H1 (cell line): Measurements from ENCODE around the gene CENPO. TPM values are rescaled to one million over a fixed set of nuclear protein-coding genes. Genes with fewer than 3 reads are reported as not detected.

Experiments used
- CTCF ChIA-PET: fragments of 300-600 bp; sonication (Branson Sonifier 250); formaldehyde crosslinking; loops from one replicate; lab custom pipeline; 2021; ENCODE audit not compliant: partially characterized antibody; lab: Charles Lee
- POLR2A ChIA-PET: fragments of 300-600 bp; sonication (Branson Sonifier 250); formaldehyde crosslinking; loops from one replicate; lab custom pipeline; 2021; ENCODE audit warnings: inconsistent platforms; ENCODE audit not compliant: partially characterized antibody; lab: Charles Lee
- DNase-seq, 2 experiments: peaks; one replicate each; pipeline versions ENCODE4 v3.0.0 to v3.0.0-alpha.2; 2010 to 2022; ENCODE audit warnings: low spot score in 2 of 2, low read depth in 1 of 2, mixed read lengths in 1 of 2
- FAIRE-seq: peaks from 2 replicates; lab custom pipeline; 2011; peaks lifted over from hg19 to GRCh38; lab: Jason Lieb, UNC
- H2AFZ ChIP-seq: 2 replicates; pipeline ENCODE4 v1.8.1; 2012; ENCODE audit warnings: low read length, inconsistent platforms
- H2AK5ac ChIP-seq: 2 replicates; pipeline ENCODE4 v1.6.1; 2013; ENCODE audit warnings: low read depth, low read length
- H2BK120ac ChIP-seq: replicated peaks from 2 replicates; pipeline ENCODE3; 2013; ENCODE audit warnings: low read depth, low read length, inconsistent platforms
- H2BK12ac ChIP-seq: 2 replicates; pipeline ENCODE4 v1.6.1; 2013; ENCODE audit warnings: low read depth, low read length
- H2BK15ac ChIP-seq: 2 replicates; pipeline ENCODE4 v1.6.1; 2013; ENCODE audit warnings: low read length
- H2BK20ac ChIP-seq: 2 replicates; pipeline ENCODE4 v1.6.1; 2013; ENCODE audit warnings: low read length
- H2BK5ac ChIP-seq: 2 replicates; pipeline ENCODE4 v1.6.1; 2013; ENCODE audit warnings: low read depth, low read length
- H3K14ac ChIP-seq: 2 replicates; pipeline ENCODE4 v1.6.1; 2013; ENCODE audit warnings: inconsistent platforms; ENCODE audit not compliant: insufficient read length
- H3K18ac ChIP-seq: 2 replicates; pipeline ENCODE4 v1.6.1; 2013; ENCODE audit warnings: low read length; ENCODE audit errors: extremely low read depth
- H3K23ac ChIP-seq: 2 replicates; pipeline ENCODE4 v1.6.1; 2013; ENCODE audit warnings: inconsistent platforms; ENCODE audit not compliant: insufficient read length
- H3K23me2 ChIP-seq: 2 replicates; pipeline ENCODE4 v1.6.1; 2013; ENCODE audit warnings: low read depth, low read length
- H3K27ac ChIP-seq: 2 replicates; pipeline ENCODE4 v1.6.1; 2011; ENCODE audit warnings: low read depth, low read length, inconsistent platforms
- H3K27me3 ChIP-seq, 4 experiments: replicated peaks in 1 of 4; 1 replicate in 1 of 4; 2 replicates in 3 of 4; pipeline versions ENCODE4 v1.6.1 to v1.8.1; 2011 to 2013; ENCODE audit warnings: low read length in 3 of 4, mild to moderate bottlenecking in 3 of 4, inconsistent platforms in 2 of 4, mixed read lengths in 2 of 4, moderate library complexity in 1 of 4; ENCODE audit not compliant: control insufficient read depth in 3 of 4, insufficient read depth in 3 of 4; ENCODE audit errors: extremely low read depth in 1 of 4
- H3K36me3 ChIP-seq, 4 experiments: 2 replicates each; pipeline versions ENCODE4 v1.6.1 to v1.8.1; 2011 to 2013; ENCODE audit warnings: mild to moderate bottlenecking in 4 of 4, low read length in 3 of 4, moderate library complexity in 2 of 4, control low read depth in 1 of 4, inconsistent platforms in 1 of 4; ENCODE audit not compliant: insufficient read depth in 4 of 4, control insufficient read depth in 2 of 4
- H3K4ac ChIP-seq: replicated peaks from 2 replicates; pipeline ENCODE3; 2013; ENCODE audit warnings: low read length, low read depth, mixed read lengths, inconsistent platforms; ENCODE audit not compliant: insufficient read length
- H3K4me1 ChIP-seq, 4 experiments: replicated peaks in 1 of 4; 1 replicate in 1 of 4; 2 replicates in 3 of 4; pipeline versions ENCODE4 v1.6.1 to v1.8.1; 2011 to 2013; ENCODE audit warnings: low read length in 3 of 4, inconsistent platforms in 2 of 4, mixed read lengths in 1 of 4; ENCODE audit not compliant: insufficient read depth in 4 of 4, control insufficient read depth in 3 of 4
- H3K4me2 ChIP-seq, 2 experiments: 2 replicates each; pipeline versions ENCODE4 v1.6.1 to v1.8.1; 2011 to 2013; ENCODE audit warnings: low read depth in 2 of 2, low read length in 2 of 2, control low read depth in 1 of 2, inconsistent platforms in 1 of 2, mild to moderate bottlenecking in 1 of 2; ENCODE audit not compliant: insufficient read depth in 1 of 2
- H3K4me3 ChIP-seq, 4 experiments: fragments of 200-600, 300-600 bp in 1 of 4; sonication (generic), shearing (Covaris generic), sonication (Bioruptor Twin) in 1 of 4; 2 replicates each; pipeline versions ENCODE4 v1.5.1 to v1.8.1; 2011 to 2016; ENCODE audit warnings: low read length in 4 of 4, low read depth in 3 of 4, control low read depth in 2 of 4, inconsistent platforms in 2 of 4, mild to moderate bottlenecking in 2 of 4, mixed read lengths in 1 of 4, moderate library complexity in 1 of 4; ENCODE audit not compliant: insufficient read depth in 2 of 4; ENCODE audit errors: extremely low read depth in 1 of 4
- H3K56ac ChIP-seq: replicated peaks from 2 replicates; pipeline ENCODE3; 2013; ENCODE audit warnings: low read depth, mild to moderate bottlenecking, mixed read lengths, low read length, inconsistent platforms; ENCODE audit not compliant: insufficient read length
- H3K79me1 ChIP-seq: 2 replicates; pipeline ENCODE4 v1.6.1; 2013; ENCODE audit warnings: low read depth, low read length, control low read depth
- H3K79me2 ChIP-seq, 2 experiments: 2 replicates each; pipeline versions ENCODE4 v1.6.1 to v1.8.1; 2012 to 2013; ENCODE audit warnings: low read length in 2 of 2, mild to moderate bottlenecking in 2 of 2, inconsistent platforms in 1 of 2; ENCODE audit not compliant: insufficient read depth in 2 of 2, control insufficient read depth in 1 of 2
- H3K9ac ChIP-seq, 4 experiments: replicated peaks in 1 of 4; 1 replicate in 1 of 4; 2 replicates in 3 of 4; pipeline versions ENCODE4 v1.6.1 to v1.8.1; 2011 to 2013; ENCODE audit warnings: low read depth in 3 of 4, low read length in 3 of 4, control low read depth in 2 of 4, mild to moderate bottlenecking in 2 of 4, moderate library complexity in 2 of 4, inconsistent platforms in 1 of 4; ENCODE audit errors: extremely low read depth in 1 of 4
- H3K9me3 ChIP-seq, 2 experiments: 2 replicates each; pipeline versions ENCODE4 v1.6.1 to v1.8.1; 2012 to 2013; ENCODE audit warnings: mild to moderate bottlenecking in 2 of 2, moderate library complexity in 2 of 2, control low read depth in 1 of 2, inconsistent platforms in 1 of 2, low read depth in 1 of 2, low read length in 1 of 2, mixed read lengths in 1 of 2; ENCODE audit not compliant: insufficient read depth in 2 of 2
- H4K20me1 ChIP-seq, 2 experiments: replicated peaks in 1 of 2; 2 replicates each; pipeline versions ENCODE3 to v1.8.1; 2011 to 2013; ENCODE audit warnings: inconsistent platforms in 2 of 2, low read length in 2 of 2, mild to moderate bottlenecking in 1 of 2; ENCODE audit not compliant: insufficient read depth in 2 of 2, control insufficient read depth in 1 of 2
- H4K5ac ChIP-seq: 2 replicates; pipeline ENCODE4 v1.6.1; 2013; ENCODE audit warnings: low read length, low read depth, mixed read lengths, inconsistent platforms; ENCODE audit not compliant: insufficient read length
- H4K8ac ChIP-seq: 2 replicates; pipeline ENCODE4 v1.8.0; 2013; ENCODE audit warnings: mild to moderate bottlenecking, moderate library complexity, low read length, inconsistent platforms; ENCODE audit not compliant: insufficient read depth; ENCODE audit errors: extremely low read depth
- H4K91ac ChIP-seq: replicated peaks from 2 replicates; pipeline ENCODE3; 2013; ENCODE audit warnings: low read length, mixed read lengths, inconsistent platforms; ENCODE audit not compliant: insufficient read length
- CBX8 ChIP-seq: fragments of 300-800, 300-1000 bp; sonication (generic); IDR thresholded peaks from 2 replicates; pipeline ENCODE4 v1.7.1; 2016; ENCODE audit warnings: low read depth, low read length, borderline replicate concordance
- EGR1 ChIP-seq: IDR thresholded peaks from 2 replicates; pipeline ENCODE4 v1.6.1; 2011; ENCODE audit warnings: low read depth, low read length, borderline replicate concordance
- MAX ChIP-seq: IDR thresholded peaks from 2 replicates; pipeline ENCODE4 v1.6.1; 2012; ENCODE audit warnings: inconsistent platforms
- POLR2A ChIP-seq, 2 experiments: IDR thresholded peaks; 1 replicate in 1 of 2; 2 replicates in 1 of 2; pipeline ENCODE4 v1.6.1; 2011; ENCODE audit warnings: low read depth in 2 of 2, low read length in 2 of 2, mild to moderate bottlenecking in 2 of 2; ENCODE audit errors: control extremely low read depth in 1 of 2
- RAD21 ChIP-seq, 2 experiments: IDR thresholded peaks in 1 of 2; conservative IDR thresholded peaks in 1 of 2; 2 replicates each; pipeline ENCODE4 v1.6.1; 2011; ENCODE audit warnings: low read depth in 2 of 2, low read length in 2 of 2, improper control_type of control experiment in 1 of 2, inconsistent platforms in 1 of 2, mild to moderate bottlenecking in 1 of 2, moderate library complexity in 1 of 2
- RBBP5 ChIP-seq: IDR thresholded peaks from 2 replicates; pipeline ENCODE4 v1.7.1; 2012; ENCODE audit warnings: low read depth, mild to moderate bottlenecking, inconsistent platforms, low read length, moderate library complexity, borderline replicate concordance
- SIN3A ChIP-seq, 2 experiments: IDR thresholded peaks in 1 of 2; conservative IDR thresholded peaks in 1 of 2; 2 replicates each; pipeline ENCODE4 v1.6.1; 2011 to 2012; ENCODE audit warnings: low read length in 2 of 2, improper control_type of control experiment in 1 of 2, low read depth in 1 of 2, mild to moderate bottlenecking in 1 of 2
- SP1 ChIP-seq: IDR thresholded peaks from 2 replicates; pipeline ENCODE4 v1.6.1; 2011; ENCODE audit warnings: low read depth, low read length
- WGBS, 2 experiments: shearing (Covaris generic) in 1 of 2; methylation state at CpG; one replicate each; pipeline versions ENCODE4 v1.1.6 to v1.1.7; 2013 to 2015; ENCODE audit warnings: low lambda C conversion rate in 2 of 2, mixed read lengths in 2 of 2, inconsistent platforms in 1 of 2, low coverage in 1 of 2, missing lambda C conversion rate in 1 of 2; ENCODE audit not compliant: insufficient replicate concordance in 2 of 2, insufficient coverage in 1 of 2, insufficient read length in 1 of 2; ENCODE audit errors: extremely low coverage in 1 of 2, missing lambda C conversion rate in 1 of 2; 5-methylcytosine and 5-hydroxymethylcytosine counted together
- polyA plus RNA-seq, 7 experiments: library from polyadenylated mRNA; depleted of rRNA in 3 of 7; stranded (reverse) in 5 of 7; unstranded in 2 of 7; fragments of >200 nt in 5 of 7; fragments of 200-250 nt in 2 of 7; gene quantifications; 1 replicate in 5 of 7; 2 replicates in 1 of 7; 4 replicates in 1 of 7; pipeline versions ENCODE4 v1.2.1 to v1.2.3, GENCODE V29; 2011 to 2013; ENCODE audit warnings: missing spikeins in 2 of 7, mixed read lengths in 2 of 7
- total RNA-seq: library from RNA; stranded (reverse); fragmentation: NEBNext Ultra II Directional; extraction: Animal tissue kit (Norgen Biotek cat#: 25700); gene quantifications from 2 replicates; pipeline ENCODE4 v1.2.1, GENCODE V29; 2021
- TF ChIP-seq, protein P1 (sequence below): IDR thresholded peaks from 2 replicates; pipeline ENCODE4 v1.6.1; 2012; ENCODE audit warnings: inconsistent platforms

CENPO gene
- total and polyA plus RNA-seq, 2 of the 8 experiments (the other 6 are each of a cell fraction or from before 2014, with no cell fraction given), result 34.4 to 46.3 TPM

DNA sequence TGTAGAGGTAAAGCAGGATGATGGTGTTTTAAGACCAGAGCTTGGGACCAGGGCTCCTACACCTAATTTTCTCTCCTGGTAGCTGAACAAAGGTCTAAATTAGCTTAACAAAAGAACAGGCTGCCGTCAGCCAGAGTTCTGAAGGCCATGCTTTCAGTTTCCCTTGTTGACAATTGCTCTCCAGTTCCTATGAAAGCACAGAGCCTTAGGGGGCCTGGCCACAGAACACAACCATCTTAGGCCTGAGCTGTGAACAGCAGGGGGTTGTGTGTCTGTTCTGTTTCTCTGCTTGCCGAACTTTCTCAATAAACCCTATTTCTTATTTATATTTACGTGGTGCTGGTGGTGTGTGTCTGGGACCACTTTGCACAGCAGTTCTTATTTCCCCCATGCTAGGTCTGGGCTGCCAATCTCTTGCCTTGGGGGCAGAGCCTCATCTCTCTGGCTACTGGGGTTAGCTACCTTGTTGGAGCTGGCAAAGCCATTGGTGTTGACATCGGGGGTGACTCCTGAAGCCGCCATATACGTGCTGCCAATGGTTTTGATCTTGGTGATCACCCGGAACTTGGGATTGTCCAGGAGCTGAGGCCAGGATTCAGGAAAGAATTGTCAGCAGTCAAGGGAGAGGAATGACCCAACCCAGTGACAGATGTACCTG lies 29.0 kb downstream of the CENPO start:
- no peak overlapping the region for H4K5ac ChIP-seq
- H3K4me3 ChIP-seq, result peak overlapping the region in 2 of 4 experiments; percentile 12 to 19; a peak in 2 of 8 replicates
- DNase-seq, result peak in 1 of 2 experiments; percentile 62
- H3K27ac ChIP-seq, result peak overlapping the region; percentile 18; the same call in 1 of the 2 replicates
- peak overlapping the region; percentile 49 for H3K18ac ChIP-seq
- no peak overlapping the region for H4K91ac ChIP-seq
- peak overlapping the region; percentile 51; the same call in 1 of the 2 replicates for H2BK12ac ChIP-seq
- peaks cover 3% of the 10 kb centered on the region; the same call in 1 of the 2 replicates for H3K79me1 ChIP-seq
- H3K4ac ChIP-seq, result peak overlapping the region; percentile 18
- no peak overlapping the region; the same call in 1 of the 2 replicates for H2AK5ac ChIP-seq
- no peaks in the 10 kb centered on the region for H3K27me3 ChIP-seq
- 0 out of 4 replicates have a peak, but pooled peaks cover 0 to 3% of the 10 kb centered on the region in 2 experiments for H3K9me3 ChIP-seq
- H3K23ac ChIP-seq, result no peak overlapping the region
- ChIA-PET CTCF (interaction anchor here (1.0 to 2.1 kb wide), 5 partner anchors 209 to 412 kb away, joined by 3 to 9 read pairs (median 4); no protein-coding TSS in a partner anchor), POLR2A (interaction anchor here (0.5 to 2.2 kb wide), 8 partner anchors 9 to 324 kb away, joined by 3 to 10 read pairs (median 4); partner anchors contain the start of genes CENPO and PTRHD1)
- peak; percentile 97 for FAIRE-seq
- no peak overlapping the region for H2BK120ac ChIP-seq
- H3K4me1 ChIP-seq, result peaks cover 15 to 31% (median 22%) of the 10 kb centered on the region in 4 experiments
- no peak overlapping the region for H3K56ac ChIP-seq
- H3K9ac ChIP-seq, result 0 out of 7 replicates have a peak overlapping the region, but pooled peaks of 1 of the 4 experiments have one; percentile 6
- H2BK5ac ChIP-seq, result peak overlapping the region; percentile 93; the same call in 1 of the 2 replicates
- H3K4me2 ChIP-seq, result peak overlapping the region; percentile 21 to 50; a peak in 3 of 4 replicates
- H2BK20ac ChIP-seq, result peak overlapping the region; percentile 50; the same call in 1 of the 2 replicates
- H2BK15ac ChIP-seq, result peak overlapping the region; percentile 66; the same call in 1 of the 2 replicates
- no peak overlapping the region for H3K14ac ChIP-seq
- no peaks in the 10 kb centered on the region for H3K79me2 ChIP-seq
- no peak overlapping the region for H2AFZ ChIP-seq
- H3K36me3 ChIP-seq, result peaks cover 16 to 60% (median 44%) of the 10 kb centered on the region in 4 experiments
- no peak overlapping the region for H4K8ac ChIP-seq
- 66% methylated on average over 7 of the region's 7 CpGs; no CpG with 5 or more reads in 1 of the 2 experiments for WGBS, 2 experiments
- H4K20me1 ChIP-seq, result peaks cover 2 to 7% of the 10 kb centered on the region in 2 experiments
- H3K23me2 ChIP-seq, result peaks cover 2% of the 10 kb centered on the region; the same call in 1 of the 2 replicates
- peak; percentile 60; the same call in 1 of the 2 replicates for TF ChIP-seq SP1
- TF ChIP-seq EGR1, result peak; percentile 33; the same call in 1 of the 2 replicates
- TF ChIP-seq RAD21 (IDR thresholded peaks at IDR 0.05 in 1 of 2, conservative IDR thresholded peaks at IDR 0.05 in 1 of 2; ENCODE audit: low read depth in 2 of 2, low read length in 2 of 2), result no peak; a peak in 1 of 4 replicates
- peak; percentile 44 to 86; a peak in 2 of 4 replicates for TF ChIP-seq SIN3A (conservative IDR thresholded peaks at IDR 0.05 in 1 of 2, IDR thresholded peaks at IDR 0.05 in 1 of 2; ENCODE audit: low read depth in 1 of 2, low read length in 2 of 2)
- peak; percentile 40; a peak in 2 of 3 replicates for TF ChIP-seq POLR2A (IDR thresholded peaks at IDR 0.05; ENCODE audit: control extremely low read depth in 1 of 2, low read depth in 2 of 2, low read length in 2 of 2)
- TF ChIP-seq RBBP5, result no peak
- TF ChIP-seq, protein P1, sequence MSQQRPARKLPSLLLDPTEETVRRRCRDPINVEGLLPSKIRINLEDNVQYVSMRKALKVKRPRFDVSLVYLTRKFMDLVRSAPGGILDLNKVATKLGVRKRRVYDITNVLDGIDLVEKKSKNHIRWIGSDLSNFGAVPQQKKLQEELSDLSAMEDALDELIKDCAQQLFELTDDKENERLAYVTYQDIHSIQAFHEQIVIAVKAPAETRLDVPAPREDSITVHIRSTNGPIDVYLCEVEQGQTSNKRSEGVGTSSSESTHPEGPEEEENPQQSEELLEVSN, result peak; percentile 27; the same call in 1 of the 2 replicates
- peak; percentile 66; the same call in 1 of the 2 replicates for TF ChIP-seq MAX
- no peak for TF ChIP-seq CBX8
